Right lobe of liver (tissue), 4 donors: ENCODE results near the gene TLL2.

ENCODE experiments used
- POLR2A ChIP-seq: fragments of 450-650 bp; IDR thresholded peaks from one replicate; pipeline ENCODE4 v1.6.1; 2017; ENCODE audit warnings: antibody characterized with exemption, mild to moderate bottlenecking
- TF ChIP-seq, protein P1 (sequence below), 4 donors: fragments of 200-600 bp in 3 of 4; fragments of 450-650 bp in 1 of 4; IDR thresholded peaks; one replicate each; pipeline versions ENCODE4 v1.5.1 to v1.8.0; 2016 to 2022; ENCODE audit warnings: antibody characterized with exemption in 4 of 4, mild to moderate bottlenecking in 2 of 4
- donor health status: DM: no; HTN: no; CAD: no.
- donor health status: DM: no; HTN: no; CAD: no.
- donor health status: DM: no; HTN: yes; CAD: no.

DNA sequence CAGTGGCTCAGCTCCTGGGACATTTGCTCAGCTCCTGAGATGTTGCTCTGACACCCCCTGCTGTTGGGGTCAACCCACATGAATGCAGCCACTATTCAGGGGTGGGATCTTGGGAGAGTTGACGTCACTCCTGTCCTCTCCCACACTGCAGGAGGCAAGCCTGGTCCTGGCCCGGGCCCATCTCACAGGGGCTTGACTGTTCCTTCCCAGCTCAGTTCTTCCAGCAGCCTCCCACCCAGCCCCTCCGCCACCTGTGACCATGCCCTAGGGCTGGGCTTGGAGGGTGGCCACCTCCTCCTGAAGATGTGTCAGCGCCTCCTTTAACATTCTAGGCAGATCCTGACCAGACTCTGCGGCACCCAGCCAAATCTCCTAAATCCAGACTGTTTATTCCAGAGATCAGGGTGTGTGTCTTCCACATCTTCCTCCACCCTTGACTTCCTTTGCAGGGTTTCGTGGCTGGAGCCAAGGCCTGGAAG is 135.9 kb downstream of the TLL2 start:
- TF ChIP-seq, protein P1, sequence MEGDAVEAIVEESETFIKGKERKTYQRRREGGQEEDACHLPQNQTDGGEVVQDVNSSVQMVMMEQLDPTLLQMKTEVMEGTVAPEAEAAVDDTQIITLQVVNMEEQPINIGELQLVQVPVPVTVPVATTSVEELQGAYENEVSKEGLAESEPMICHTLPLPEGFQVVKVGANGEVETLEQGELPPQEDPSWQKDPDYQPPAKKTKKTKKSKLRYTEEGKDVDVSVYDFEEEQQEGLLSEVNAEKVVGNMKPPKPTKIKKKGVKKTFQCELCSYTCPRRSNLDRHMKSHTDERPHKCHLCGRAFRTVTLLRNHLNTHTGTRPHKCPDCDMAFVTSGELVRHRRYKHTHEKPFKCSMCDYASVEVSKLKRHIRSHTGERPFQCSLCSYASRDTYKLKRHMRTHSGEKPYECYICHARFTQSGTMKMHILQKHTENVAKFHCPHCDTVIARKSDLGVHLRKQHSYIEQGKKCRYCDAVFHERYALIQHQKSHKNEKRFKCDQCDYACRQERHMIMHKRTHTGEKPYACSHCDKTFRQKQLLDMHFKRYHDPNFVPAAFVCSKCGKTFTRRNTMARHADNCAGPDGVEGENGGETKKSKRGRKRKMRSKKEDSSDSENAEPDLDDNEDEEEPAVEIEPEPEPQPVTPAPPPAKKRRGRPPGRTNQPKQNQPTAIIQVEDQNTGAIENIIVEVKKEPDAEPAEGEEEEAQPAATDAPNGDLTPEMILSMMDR (IDR thresholded peaks at IDR 0.05), result no peak
- no peak for TF ChIP-seq POLR2A
